Activated T-cell treated with anti-CD3 and anti-CD28 coated beads for 4 hours (primary cell): ENCODE results near the gene CMTM8.

Experiments
- DNase-seq: peaks from one replicate; pipeline ENCODE4 v3.0.0-alpha.2; 2020

The CMTM8 gene

DNA sequence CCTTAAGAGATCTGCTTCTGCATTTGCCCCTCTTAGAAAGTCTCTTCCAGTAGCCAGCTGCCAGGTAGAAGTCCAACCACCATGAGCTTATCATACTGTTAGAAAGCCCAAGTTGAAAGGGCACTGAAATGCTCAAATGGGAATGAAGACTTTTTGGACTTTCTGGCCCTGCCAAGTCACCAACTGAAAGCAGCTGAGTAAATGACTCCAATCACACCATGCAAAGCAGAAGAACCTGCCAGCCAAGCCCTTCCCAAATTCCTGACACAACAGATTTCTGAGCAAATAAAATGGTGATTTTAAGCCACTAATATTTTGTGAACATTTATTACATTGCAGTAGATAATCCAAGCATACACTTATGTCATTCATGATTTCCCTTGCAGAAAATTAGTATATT, 2.1 kb upstream of the CMTM8 start:
- DNase-seq, result no peak

- DNase-seq, result no peak
Observed at GRCh38 chr3:32237670-32238452, 619 bp upstream of the CMTM8 start.

- no peak for DNase-seq
Observed at GRCh38 chr3:32239307-32240158, 1.1 kb downstream of the CMTM8 start.

- peak; percentile 37 for DNase-seq
Observed at GRCh38 chr3:32240159-32240545, 1.7 kb downstream of the CMTM8 start.

DNA sequence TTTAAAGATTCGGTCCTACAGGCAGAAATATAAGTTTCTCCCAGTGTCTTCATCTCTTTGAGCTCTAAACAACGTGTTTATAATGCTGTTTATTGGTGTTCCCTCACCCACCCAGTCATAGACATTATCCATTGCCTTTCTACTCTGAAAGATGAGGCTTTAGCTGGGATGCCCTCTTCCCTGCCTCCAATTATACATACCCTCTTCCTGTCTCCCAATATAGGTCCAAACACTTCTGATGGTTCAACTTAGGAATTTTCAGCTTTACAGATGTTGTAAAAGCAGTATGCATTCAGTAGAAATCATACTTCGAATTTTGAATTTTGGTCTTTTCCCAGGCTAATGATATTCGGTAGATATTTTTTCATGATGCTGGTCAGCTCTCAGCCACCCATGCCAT, 2.6 kb downstream of the CMTM8 start:
- DNase-seq, result no peak

DNA sequence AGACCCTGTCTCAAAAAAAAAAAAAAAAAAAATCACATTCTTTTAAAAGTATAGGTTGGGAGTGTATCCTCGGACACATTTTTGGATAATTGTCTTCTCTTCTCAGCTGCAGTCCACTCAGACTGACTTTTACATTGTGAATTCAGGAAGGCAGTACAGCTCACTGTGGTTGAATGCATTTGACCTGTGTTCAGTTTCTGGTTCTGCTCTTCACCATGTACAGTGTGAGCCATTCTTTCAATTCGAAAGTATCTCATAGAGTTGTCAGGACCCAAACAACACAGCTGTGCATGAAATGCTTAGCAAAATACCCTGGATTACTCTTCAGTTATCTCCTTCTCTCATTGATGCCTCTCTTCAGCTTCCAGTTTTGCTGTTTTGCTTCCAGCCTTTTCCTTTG, 5.0 kb downstream of the CMTM8 start:
- no peak for DNase-seq

DNA sequence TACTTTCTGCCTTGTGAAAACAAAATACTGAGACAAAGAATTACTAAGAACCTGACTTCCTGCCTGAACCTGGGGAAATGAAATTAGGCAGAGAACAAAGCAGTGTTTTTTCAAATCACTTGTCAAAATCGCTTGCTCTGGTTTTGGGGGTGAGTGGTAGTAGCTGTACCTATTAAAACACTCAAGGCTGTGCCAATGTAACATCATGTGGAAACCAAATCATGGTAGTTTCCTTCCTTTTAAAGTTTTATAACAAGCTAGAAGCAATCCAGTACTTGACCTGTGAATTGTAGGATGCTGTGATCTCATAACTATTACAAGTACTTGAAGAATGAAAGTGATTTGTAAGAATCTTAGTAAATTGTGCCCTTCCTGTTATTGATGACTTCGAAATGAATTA, 6.7 kb downstream of the CMTM8 start:
- DNase-seq, result no peak

GRCh38 chr3:32246079-32246675, 7.7 kb downstream of the CMTM8 start:
- no peak for DNase-seq

GRCh38 chr3:32249184-32249782, 10.8 kb downstream of the CMTM8 start:
- no peak for DNase-seq

DNA sequence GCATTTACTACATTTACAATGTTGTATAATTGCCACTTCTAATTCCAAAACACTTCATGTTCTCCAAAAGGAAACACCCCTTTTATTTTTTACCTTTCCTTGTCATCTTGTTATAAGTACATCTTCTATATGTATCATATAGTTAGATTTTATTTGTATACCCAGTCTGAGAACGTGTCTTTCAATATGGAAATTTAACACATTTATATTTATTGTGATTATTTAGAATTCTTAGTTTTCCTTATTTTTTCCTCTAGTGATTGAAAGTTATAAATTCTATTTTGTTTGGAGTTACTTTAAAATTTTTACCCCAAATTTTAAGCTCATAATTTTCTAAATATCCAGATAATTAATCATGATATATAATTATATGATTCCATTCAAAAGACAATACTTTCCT, 15.8 kb downstream of the CMTM8 start:
- no peak for DNase-seq

GRCh38 chr3:32255345-32255744, 16.9 kb downstream of the CMTM8 start:
- no peak for DNase-seq

DNA sequence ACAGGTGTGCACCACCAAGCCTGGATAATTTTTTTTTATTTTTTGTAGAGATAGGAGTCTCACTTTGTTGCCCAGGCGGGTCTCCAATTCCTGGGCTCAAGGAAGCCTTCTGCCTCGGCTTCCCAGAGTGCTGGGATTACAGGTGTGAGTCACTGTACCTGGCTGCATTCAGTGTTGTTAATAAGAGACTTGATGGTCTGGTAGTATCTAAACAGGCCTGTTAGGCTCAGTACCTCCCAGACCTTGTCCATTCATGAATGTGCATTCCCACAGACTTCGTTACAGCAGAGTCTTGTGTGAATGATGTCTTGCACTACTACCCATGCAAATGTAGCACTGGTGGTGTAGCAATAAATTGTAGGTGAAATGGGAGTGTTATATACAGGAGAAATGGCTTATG, 17.7 kb downstream of the CMTM8 start:
- DNase-seq, result no peak

DNA sequence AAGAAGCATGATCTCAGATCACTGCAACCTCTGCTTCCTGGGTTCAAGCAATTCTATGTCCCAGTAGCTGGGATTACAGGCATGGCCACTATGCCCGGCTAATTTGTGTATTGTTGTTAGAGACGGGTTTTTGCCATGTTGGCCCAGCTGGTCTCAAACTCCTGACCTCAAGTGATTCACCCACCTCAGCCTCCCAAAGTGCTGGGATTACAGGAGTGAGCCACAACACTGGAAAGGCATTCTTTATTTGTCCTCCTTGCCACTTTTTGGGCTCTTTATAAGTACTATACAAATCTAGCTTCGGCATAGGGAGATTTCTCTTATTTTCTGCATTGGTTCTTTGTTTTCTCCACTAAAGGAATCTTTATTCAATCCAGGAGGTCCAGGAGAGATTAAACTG, 18.6 kb downstream of the CMTM8 start:
- DNase-seq, result no peak

DNA sequence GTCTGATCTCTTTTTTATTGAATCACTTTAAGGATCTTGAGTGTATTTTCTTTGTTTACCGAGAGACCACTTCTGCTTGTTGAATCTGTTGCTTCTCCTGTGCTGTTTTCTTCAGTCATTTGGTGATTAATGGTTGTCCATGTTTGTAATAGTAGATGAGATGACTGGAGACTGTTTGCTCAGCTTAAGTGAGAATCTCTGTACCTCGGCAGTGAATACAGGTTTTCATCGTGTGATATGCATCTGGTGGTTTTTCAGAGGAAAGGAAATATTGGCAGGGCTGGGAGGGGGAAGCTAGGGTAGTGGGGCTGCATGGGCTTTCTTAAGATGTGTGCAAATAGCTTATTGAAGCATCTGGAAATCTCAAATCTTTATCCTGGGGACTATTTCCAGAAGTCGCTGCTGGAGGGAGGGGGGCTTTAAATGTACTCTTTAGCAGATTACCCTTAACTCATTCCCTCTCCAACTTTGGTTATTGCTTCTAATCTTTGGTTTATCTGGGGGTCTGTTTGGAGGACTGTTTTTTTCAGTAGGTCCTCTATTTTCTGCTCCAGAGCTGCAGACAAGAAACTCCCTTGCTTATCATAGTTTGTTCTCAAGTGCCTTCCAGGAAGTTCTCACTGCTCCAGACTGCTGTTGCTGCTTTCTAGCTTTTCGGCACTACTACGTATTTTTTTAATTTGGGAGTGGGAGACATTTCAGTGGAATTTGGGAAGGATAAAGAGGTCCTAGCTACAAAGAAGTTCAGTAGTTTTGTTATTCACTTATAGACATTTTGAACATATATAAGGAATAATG, 19.4 kb downstream of the CMTM8 start:
- no peak for DNase-seq

GRCh38 chr3:32258869-32259268, 20.4 kb downstream of the CMTM8 start:
- DNase-seq, result no peak

GRCh38 chr3:32261545-32261944, 23.1 kb downstream of the CMTM8 start:
- DNase-seq, result no peak

- no peak for DNase-seq
Observed at GRCh38 chr3:32262201-32262600, 23.7 kb downstream of the CMTM8 start.

DNA sequence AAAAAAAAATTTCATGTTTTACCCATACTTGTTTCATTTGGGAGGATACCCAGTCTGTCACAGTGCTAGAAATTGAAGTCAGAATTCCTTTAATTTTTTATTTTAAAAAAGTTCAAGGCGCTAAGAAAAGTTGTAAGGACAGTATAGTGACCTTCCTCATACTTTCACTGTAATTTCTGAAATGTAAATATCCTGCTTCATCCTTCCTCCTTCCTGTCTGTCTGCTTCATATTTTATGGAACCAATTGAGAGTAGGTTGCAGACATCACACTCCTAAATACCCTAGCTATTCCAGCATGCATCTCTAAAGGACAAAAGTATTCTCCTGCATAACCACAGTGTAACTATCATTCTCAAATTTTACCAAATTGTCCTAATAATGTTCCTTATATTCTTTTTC, 35.8 kb downstream of the CMTM8 start:
- no peak for DNase-seq

- DNase-seq, result no peak
Observed at GRCh38 chr3:32275506-32275905, 37.0 kb downstream of the CMTM8 start.

DNA sequence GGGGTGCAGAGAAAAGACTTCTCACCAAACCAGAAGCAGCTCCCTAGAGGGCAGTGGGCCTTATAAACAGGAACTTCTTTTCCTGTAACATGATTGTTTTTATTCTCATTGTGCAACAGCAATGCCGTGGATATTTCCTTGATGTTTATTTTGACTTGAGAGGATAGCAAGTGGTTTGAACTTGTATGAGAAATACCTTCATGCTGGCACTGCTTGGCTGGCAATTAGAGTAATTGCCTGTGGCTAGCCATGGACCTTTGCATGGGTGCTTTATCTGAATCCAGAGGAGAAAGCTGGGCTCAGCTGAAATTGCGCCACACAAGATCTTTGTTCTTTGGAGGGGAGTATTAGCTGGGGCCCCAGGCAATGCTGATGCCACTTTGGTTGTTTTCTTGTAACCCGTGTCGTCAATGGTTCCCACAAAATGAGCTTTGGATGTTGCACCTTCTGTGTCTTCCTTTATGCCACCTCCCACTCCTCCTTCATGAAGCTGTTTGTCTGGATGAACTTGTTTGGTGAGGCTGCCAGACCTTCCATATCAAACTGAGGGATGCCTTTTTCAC, 37.9 kb downstream of the CMTM8 start:
- no peak for DNase-seq

- no peak for DNase-seq
Observed at GRCh38 chr3:32278714-32279113, 40.2 kb downstream of the CMTM8 start.

GRCh38 chr3:32280262-32280910, 41.9 kb downstream of the CMTM8 start:
- DNase-seq, result no peak
